LNCaP clone FGC (cell line): ENCODE measurements around the gene IGSF21.

Source experiments
- DNase-seq: peaks from one replicate; pipeline ENCODE4 v3.0.0-alpha.2; 2011; ENCODE audit warnings: low read depth
- H3K4me3 ChIP-seq: 2 replicates; pipeline ENCODE4 v1.5.1; 2011; ENCODE audit warnings: mild to moderate bottlenecking, low read depth, low read length, control low read depth
- TF ChIP-seq, protein P1 (sequence below): IDR thresholded peaks from 2 replicates; pipeline ENCODE4 v1.5.1; 2012; ENCODE audit warnings: mild to moderate bottlenecking; ENCODE audit not compliant: control insufficient read depth, insufficient read depth; ENCODE audit errors: extremely low read depth

Gene IGSF21

DNA sequence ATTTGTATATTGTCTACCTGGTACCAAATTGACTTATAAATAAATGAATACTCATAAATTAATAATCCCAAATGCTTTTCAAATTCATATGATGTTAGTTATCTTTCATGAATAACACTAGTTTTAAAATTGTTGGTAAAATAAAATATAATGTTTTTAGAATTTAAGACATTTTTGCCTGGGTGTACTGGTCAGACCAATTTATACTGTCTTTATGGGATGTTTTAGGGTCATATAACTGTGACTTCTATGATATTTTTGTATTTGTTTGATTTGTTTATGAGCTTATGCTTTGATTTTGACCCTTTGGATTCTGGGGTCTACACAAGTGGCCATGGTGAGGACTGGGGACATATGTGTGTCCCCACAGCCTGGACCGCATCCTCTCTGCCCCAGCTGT, 319.0 kb downstream of the IGSF21 start:
- H3K4me3 ChIP-seq, result no peak overlapping the region
- TF ChIP-seq, protein P1, sequence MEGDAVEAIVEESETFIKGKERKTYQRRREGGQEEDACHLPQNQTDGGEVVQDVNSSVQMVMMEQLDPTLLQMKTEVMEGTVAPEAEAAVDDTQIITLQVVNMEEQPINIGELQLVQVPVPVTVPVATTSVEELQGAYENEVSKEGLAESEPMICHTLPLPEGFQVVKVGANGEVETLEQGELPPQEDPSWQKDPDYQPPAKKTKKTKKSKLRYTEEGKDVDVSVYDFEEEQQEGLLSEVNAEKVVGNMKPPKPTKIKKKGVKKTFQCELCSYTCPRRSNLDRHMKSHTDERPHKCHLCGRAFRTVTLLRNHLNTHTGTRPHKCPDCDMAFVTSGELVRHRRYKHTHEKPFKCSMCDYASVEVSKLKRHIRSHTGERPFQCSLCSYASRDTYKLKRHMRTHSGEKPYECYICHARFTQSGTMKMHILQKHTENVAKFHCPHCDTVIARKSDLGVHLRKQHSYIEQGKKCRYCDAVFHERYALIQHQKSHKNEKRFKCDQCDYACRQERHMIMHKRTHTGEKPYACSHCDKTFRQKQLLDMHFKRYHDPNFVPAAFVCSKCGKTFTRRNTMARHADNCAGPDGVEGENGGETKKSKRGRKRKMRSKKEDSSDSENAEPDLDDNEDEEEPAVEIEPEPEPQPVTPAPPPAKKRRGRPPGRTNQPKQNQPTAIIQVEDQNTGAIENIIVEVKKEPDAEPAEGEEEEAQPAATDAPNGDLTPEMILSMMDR, result no peak
- no peak for DNase-seq
